PFSK-1 (cell line): ENCODE measurements around the gene CCL18.

ENCODE experiments used
- FOXP2 ChIP-seq: optimal IDR thresholded peaks from 2 replicates; pipeline ENCODE3; 2011; ENCODE audit warnings: borderline replicate concordance, control low read depth, inconsistent platforms; ENCODE audit not compliant: insufficient read depth; ENCODE audit errors: extremely low read length, extremely low read depth
- POLR2AphosphoS5 ChIP-seq: IDR thresholded peaks from 2 replicates; pipeline ENCODE4 v1.6.1; 2012; ENCODE audit warnings: low read depth, mild to moderate bottlenecking, control low read depth, low read length, moderate library complexity
- REST ChIP-seq, 2 experiments: IDR thresholded peaks; 2 replicates each; pipeline versions ENCODE4 v1.6.1 to v1.8.0; 2011 to 2012; ENCODE audit warnings: low read depth in 2 of 2, low read length in 2 of 2, control low read depth in 1 of 2, inconsistent platforms in 1 of 2, mild to moderate bottlenecking in 1 of 2, moderate library complexity in 1 of 2; ENCODE audit not compliant: insufficient read depth in 1 of 2
- SIN3A ChIP-seq: IDR thresholded peaks from 2 replicates; pipeline ENCODE4 v1.6.1; 2012; ENCODE audit warnings: mild to moderate bottlenecking, low read length, moderate library complexity, borderline replicate concordance; ENCODE audit not compliant: insufficient read depth

GRCh38 chr17:36089339-36089865 is 25.3 kb downstream of the CCL18 start:
- TF ChIP-seq POLR2AphosphoS5 (no peak), FOXP2 (no peak), SIN3A (no peak), REST (IDR thresholded peaks at IDR 0.05; ENCODE audit: insufficient read depth in 1 of 2, low read depth in 2 of 2, low read length in 2 of 2) (no peak)
